ENCODE results near the gene TRAPPC13. TPM values are rescaled to one million over a fixed set of nuclear protein-coding genes. Genes with fewer than 3 reads are reported as not detected.
"Not testable (repeated sequence)": the region's sequence is repeated elsewhere in the genome, so short reads cannot be mapped to it uniquely, and the experiment has no call there.

TRAPPC13 gene
- total RNA-seq, 1 donor: 5.1 TPM

GRCh38 chr5:65674749-65675148, 49.9 kb downstream of the TRAPPC13 start:
- DNase-seq (ENCODE audit: low read depth in 2 of 3, low spot score in 2 of 3): no peak

DNA sequence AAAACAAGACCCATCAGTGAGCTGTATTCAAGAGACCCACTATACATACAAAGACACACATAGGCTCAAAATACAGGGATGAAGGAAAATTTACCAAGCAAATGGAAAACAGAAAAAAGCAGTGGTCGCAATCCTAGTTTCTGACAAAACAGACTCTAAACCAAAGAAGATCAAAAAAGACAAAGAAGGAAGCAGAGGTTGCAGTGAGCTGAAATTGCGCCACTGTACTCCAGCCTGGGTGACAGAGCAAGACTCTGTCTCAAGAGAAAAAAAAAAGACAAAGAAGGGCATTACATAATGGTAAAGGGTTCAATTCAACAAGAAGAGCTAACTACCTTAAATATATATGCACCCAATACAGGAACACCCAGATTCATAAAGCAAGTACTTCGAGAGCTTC, 51.2 kb downstream of the TRAPPC13 start:
- not testable (repeated sequence) for DNase-seq (ENCODE audit: low read depth in 2 of 3, low spot score in 2 of 3)

DNA sequence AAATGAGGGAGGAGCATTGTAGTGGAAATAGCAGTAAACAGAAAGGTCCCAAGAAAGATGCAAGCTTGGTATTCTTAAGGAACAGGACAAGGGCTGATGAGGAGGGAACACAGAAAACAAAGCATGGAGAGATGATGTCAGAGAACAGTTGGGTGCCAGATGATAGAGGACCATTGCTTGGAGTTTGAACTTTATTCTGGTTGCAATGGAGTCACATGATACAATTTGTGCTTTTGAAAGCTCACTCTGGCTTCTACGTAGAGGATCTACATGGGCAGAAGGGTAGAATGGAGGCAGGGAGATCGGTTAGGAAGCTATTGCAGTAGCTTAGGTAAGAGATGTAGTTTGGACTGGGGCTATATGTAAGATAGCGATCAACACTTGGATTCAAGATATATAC, 57.3 kb downstream of the TRAPPC13 start:
- DNase-seq (ENCODE audit: low read depth in 2 of 3, low spot score in 2 of 3): no peak

- DNase-seq (ENCODE audit: low read depth in 2 of 3, low spot score in 2 of 3): no peak
These were observed 68.3 kb downstream of the TRAPPC13 start for GRCh38 chr5:65693121-65693520.

DNA sequence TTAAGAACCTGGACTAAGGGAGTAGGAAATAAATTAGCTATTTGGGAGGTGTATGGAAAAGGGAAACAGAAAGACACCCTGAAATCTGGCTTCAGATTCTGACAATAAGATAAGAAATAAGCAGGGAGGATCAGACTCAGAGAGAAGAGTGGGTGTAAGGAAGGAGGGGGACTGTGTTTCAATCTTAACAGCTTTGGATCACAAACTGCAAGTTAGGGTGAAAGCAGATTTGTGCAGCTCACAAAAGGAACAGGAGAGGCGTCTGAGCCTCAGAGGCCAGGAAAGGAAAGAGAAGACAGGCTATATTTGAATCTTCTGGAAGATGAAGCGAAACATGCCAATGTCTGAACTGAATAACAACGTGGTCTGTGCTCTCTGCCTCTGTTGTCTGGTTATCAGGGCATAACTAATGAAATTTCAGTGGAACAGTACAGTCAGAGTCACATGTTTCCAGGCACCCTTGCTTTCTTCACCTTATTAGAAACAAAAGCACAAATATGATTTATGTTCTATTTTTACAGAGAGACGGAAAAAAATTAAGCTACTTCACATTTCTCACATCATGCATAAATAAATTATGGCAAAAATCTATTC, 70.4 kb downstream of the TRAPPC13 start:
- DNase-seq (ENCODE audit: low read depth in 2 of 3, low spot score in 2 of 3): no peak

DNA sequence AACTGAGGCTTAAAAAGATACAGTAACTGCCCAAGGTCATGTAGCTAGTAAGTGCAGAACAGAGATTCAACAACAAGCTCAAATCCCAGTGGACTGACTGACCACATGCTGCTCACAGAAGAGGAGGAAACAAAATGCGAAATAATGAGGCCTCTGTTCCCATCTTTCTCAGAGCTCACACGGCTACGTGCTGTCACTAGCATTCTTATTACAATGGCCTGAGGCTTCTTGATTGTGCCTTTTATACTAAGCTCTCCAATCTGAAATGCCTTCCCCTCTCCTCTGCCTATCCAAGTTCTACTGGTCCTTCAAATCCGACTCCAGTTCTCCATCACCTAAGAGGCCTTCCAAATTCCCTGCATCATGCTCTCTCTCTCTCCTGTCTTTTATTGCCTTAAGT, 71.1 kb downstream of the TRAPPC13 start:
- DNase-seq (ENCODE audit: low read depth in 2 of 3, low spot score in 2 of 3): no peak

DNA sequence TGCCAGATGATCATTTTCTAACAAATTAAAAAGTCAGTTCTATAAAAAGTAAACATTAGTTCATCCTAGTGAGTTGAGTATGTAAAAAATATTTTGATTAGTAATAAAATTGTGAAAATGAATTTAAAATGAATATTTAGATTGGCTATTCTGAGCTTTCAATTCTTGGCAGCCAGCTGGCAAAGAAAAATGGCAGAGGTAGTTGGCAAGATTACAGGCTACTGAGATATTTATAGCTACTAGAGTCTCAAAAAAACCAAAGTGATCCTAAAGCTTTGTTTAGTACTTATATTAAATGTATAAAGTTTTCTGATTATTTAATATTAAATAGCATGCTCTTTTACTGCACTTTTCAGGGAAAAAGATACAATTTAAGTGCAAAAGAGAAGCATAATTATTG, 72.1 kb downstream of the TRAPPC13 start:
- DNase-seq (ENCODE audit: low read depth in 2 of 3, low spot score in 2 of 3): no peak

DNA sequence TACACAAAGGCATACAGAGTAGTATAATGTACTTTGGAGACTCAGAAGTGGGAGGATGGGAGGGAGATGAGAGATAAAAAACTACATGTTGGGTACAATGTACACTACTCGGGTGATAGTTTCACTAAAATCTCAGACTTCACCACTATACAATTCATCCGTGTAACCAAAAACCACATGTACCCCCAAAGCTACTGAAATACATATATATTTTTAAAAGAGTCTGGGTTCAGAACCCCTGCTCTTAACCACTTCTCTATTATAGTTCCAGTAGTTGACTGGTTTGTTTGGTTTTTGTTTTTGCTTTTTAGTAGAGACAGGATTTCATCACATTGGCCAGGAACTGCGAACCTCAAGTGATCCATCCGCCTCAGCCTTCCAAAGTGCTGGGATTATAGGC, 74.5 kb downstream of the TRAPPC13 start:
- DNase-seq (ENCODE audit: low read depth in 2 of 3, low spot score in 2 of 3): no peak

DNA sequence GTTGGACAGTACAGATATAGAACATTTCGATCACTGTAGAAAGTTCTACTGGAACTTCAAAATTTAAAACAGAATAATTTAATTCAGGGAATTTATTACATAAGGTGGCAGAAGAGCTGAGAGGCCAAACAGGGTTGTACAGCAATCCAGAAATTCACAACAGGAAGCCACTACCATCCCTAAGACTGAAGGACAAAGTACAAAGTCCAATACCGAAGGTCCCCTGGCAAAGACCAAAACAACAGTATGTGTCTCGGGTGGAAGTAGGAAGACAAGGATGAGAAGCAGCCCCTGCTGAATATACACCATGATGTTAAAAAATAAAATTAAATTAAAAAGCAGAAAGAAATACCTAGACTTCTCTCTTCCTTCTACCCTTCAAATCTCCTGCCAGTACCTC, 77.2 kb downstream of the TRAPPC13 start:
- no peak for DNase-seq (ENCODE audit: low read depth in 2 of 3, low spot score in 2 of 3)

DNA sequence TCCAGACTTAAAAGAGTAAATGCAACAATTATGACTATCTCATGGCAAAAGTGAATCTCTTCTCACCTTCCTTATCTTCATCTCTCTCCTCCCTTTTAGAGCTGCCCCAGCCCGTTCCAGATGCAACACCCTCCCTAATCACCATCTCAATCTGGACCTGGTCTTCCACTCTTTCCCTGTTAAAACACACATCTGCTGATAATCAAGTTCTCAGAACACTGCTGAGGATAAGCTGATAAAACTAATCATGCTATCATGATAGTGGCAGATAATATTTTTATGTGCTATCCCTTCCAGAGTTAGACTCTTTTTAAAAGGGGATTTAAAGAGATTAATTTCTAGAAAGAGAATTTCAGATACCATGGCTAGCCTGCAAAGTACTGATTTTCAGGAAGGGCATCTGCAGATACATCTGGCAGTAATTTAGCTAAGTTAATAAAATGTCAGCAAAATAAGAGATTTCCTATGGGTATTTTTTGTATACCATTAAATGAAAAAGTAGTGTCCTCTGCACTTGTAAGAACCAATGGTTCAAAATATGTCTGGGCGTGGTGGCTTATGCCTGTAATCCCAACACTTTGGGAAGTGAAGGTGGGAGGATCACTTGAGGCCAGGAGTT, 79.9 kb downstream of the TRAPPC13 start:
- no peak for DNase-seq (ENCODE audit: low read depth in 2 of 3, low spot score in 2 of 3)

- DNase-seq (ENCODE audit: low read depth in 2 of 3, low spot score in 2 of 3): no peak
These were observed 82.8 kb downstream of the TRAPPC13 start for GRCh38 chr5:65707663-65708062.

DNA sequence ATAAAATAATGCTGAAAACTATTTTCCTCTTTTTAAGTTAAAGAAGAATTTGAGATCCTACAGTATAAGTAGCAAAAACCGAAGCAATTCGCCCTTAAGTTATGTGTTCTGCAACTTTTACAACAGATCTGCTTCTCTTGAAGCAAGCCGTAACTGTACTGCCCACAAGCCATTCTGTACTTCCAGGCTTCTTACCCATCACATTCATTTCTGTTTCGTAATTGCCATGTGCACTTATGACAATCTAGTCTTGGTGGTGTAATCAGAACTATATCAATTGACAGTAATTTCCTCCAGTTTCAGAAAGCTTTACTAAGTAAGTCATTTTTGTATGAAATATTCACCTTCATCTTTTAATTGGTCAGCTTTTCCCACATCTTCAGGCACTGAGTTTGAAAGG, 83.3 kb downstream of the TRAPPC13 start:
- no peak for DNase-seq (ENCODE audit: low read depth in 2 of 3, low spot score in 2 of 3)

Small RNA genes lying within 50 kb of the gene (small RNA-seq; reads per million reads assigned to genes)
- gene RNU6-540P: not detected

Other genes starting within 250 kb of the TRAPPC13 start
- gene ADAMTS6, start 143.1 kb upstream of the TRAPPC13 start, total RNA-seq: 1.9 TPM
- gene CENPK, start 61.9 kb upstream of the TRAPPC13 start, total RNA-seq: 3.5 TPM
- gene PPWD1, start 61.7 kb upstream of the TRAPPC13 start, total RNA-seq: 14.8 TPM
- gene TRIM23, start 694 bp upstream of the TRAPPC13 start, total RNA-seq: 10.2 TPM
- gene SHLD3, start within 50 bp of the TRAPPC13 start, total RNA-seq: 2.2 TPM
- gene SGTB, start 97.1 kb downstream of the TRAPPC13 start, total RNA-seq: 2.7 TPM
- gene NLN, start 97.2 kb downstream of the TRAPPC13 start, total RNA-seq: 11.6 TPM

Data from hematopoietic multipotent progenitor cell (in vitro differentiated cells).